Activated CD4-positive, alpha-beta T cell treated with anti-CD3 and anti-CD28 coated beads for 1 hour (primary cell): ENCODE measurements around the gene UHRF1.

Experiments
- DNase-seq: peaks from one replicate; pipeline ENCODE4 v3.0.0-alpha.2; 2020

The UHRF1 gene

DNA sequence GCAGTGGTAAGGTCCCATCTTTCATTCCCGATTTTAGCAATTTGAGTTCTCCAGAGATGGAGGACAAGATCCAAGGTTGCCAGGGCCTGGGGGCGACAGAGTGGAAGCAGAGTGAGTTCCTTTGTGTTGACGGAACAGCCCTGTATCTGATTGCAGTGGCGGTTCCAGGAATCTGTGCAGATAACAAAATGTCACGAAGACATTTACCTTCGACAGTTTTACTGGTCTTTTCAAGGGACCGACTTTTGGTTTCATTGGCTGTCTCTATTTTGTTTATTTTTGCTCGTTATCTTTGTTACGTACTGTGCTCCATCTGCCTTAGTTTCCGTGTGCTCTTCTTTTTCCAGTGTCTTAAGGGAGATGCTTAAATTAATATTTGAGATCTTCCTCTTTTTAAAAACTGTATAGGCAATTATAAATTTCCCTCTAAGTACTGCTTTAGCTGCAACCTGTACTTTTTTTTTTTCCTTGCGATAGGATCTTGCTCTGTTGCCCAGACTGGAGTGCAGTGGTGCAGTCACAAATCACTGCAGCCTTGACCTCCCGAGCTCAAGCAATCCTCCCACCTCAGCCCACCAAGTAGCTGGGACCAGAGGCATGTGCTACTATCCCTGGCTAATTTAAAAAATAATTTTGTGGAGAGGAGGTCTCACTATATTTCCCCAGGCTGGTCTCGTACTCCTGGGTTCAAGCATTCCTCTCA is 82.8 kb downstream of the UHRF1 start:
- DNase-seq = no peak

DNA sequence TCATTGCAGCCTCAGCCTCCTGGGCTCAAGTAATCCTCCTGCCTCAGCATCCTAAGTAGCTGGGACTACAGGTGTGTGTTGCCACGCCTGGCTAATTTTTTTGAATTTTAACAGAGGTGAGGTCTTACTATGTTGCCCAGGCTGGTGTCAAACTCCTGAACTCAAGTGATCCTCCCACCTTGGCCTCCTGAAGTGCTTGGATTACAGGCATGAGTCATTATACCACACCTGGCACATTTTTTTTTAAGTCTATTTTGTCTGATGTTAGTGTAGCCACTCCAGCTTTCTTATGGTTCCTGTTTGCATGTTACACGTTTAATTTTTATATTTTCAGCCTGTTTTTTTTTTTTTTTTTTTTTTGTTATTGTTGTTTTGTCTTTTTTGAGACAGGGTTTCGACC is 84.4 kb downstream of the UHRF1 start:
- DNase-seq = no peak

GRCh38 chr19:4996701-4997100 is 87.4 kb downstream of the UHRF1 start:
- no peak for DNase-seq

DNA sequence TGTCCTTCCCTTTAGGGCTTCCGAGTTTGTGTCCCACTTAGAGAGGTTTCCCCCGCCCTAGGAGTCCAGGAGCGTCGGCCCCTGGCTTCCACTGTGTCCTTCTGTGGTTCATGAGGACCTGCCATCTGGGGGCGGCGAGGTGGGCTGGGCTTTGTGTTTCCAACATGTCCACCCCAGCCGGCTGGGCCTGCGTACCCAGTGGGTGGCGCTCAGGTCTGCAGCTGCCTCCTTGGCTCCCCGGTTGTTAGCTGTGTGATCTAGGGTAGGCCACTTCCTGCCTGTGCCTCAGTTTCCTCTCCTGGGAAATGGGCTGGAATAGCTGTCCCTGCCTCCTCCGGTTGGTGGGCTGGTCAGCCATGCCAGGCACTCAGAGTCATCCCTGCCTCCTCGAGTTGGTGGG is 88.0 kb downstream of the UHRF1 start:
- no peak for DNase-seq

DNA sequence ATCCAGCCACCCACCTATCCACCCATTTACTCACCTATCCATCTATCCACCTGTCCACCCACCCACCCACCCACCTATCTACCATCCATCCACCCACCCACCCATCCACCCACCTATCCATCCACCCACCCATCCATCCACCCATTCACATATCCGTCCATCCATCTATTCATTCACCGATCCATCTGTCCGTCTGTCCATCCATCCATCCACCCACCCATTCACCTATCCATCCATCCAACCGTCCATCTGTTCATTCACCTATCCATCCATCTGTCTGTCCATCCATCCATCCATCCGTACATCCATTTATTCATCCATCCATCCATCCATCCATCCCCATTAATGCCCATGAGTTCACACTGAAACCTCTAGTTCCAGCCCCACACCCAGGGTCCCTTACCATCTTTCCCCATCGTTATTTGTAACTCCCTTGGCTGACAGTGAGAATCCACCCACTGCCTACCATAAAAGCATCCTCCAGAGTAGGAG is 90.9 kb downstream of the UHRF1 start:
- DNase-seq = no peak

DNA sequence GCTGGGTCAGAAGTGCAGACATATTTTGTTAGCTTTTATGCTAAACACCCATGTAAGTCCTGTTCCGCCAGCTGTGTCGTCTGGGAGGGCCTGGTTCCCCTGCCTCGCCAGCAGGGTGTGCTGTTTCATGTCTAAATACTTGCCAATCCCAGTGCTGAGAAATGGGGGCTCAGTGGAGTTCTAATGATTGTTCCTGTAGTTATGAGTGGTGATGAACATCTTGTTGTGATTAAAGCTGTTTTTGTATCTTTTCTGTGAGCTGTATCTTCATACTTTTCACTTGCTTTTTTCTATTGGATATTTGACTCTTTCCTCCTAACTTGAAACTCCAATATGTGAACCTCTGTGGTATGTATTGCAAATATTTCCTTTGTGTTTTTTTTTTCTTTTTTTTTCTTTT is 92.3 kb downstream of the UHRF1 start:
- DNase-seq = no peak

GRCh38 chr19:5002143-5002542 is 92.8 kb downstream of the UHRF1 start:
- no peak for DNase-seq

DNA sequence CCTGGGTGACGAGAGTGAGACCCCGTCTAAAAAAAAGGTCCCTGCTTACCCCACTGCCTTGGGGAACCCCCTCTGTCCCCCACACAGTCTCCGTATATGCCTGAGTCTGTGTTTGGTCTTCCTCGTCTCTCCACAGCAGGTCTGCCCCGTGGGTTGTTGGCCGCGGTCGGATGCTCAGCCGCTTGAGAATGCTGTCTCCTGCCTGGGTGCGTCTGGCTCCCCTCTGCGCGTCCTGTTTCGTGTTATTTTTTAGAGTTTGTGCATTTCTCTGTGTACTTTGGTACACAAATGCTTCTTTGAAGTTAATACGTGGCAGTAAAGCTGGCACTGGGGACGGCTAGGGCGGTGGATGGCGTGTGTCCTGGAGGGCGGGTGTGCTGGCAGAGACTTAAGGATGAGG is 94.5 kb downstream of the UHRF1 start:
- DNase-seq = no peak

GRCh38 chr19:5005096-5005495 is 95.8 kb downstream of the UHRF1 start:
- DNase-seq = no peak

- DNase-seq = no peak
Observed at GRCh38 chr19:5006201-5006600, 96.9 kb downstream of the UHRF1 start.

DNA sequence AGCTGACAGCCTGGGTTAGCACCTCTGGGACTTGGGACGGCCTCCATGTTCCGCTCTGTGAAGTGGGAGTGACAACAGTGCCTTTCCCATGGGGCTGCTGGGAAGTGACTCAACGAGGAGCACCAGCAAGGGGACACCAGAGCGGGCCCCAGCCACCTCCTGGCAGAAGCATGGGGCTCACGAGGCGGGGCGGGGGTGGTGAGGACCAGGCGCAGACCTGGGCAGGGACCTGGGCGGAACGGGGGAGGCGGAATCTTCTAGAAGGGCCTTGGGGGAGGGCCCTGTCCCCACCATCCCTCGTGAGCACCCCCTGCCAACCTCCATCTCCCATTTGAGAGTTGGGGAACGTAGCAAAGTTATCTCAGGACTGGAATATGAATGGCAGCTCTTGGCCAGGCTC is 97.5 kb downstream of the UHRF1 start:
- no peak for DNase-seq
